ENCODE measurements around the gene SCGB2B2.
"Not testable (repeated sequence)": the region's sequence is repeated elsewhere in the genome, so short reads cannot be mapped to it uniquely, and the experiment has no call there.

The SCGB2B2 gene

GRCh38 chr19:34666958-34667265 is 10.0 kb downstream of the SCGB2B2 start:
- H3K79me2 ChIP-seq (ENCODE audit: insufficient read depth, low read length): no peaks in the 10 kb centered on the region
- no peak overlapping the region for H3K27ac ChIP-seq (ENCODE audit: low read depth, low read length)
- no peak overlapping the region for H3K4me3 ChIP-seq (ENCODE audit: insufficient read depth, low read length, poor library complexity, severe bottlenecking)
- H3K27me3 ChIP-seq (ENCODE audit: low read length): no peaks in the 10 kb centered on the region
- H3K36me3 ChIP-seq (ENCODE audit: low read length): no peaks in the 10 kb centered on the region
- H3K9ac ChIP-seq (ENCODE audit: low read length): no peak overlapping the region
- H3K9me3 ChIP-seq (ENCODE audit: insufficient read depth, low read length): no peaks in the 10 kb centered on the region
- H3K9me2 ChIP-seq (replicated peaks; ENCODE audit: insufficient read depth, low read length): no peaks in the 10 kb centered on the region
- H3K4me2 ChIP-seq (ENCODE audit: low read depth, low read length, poor library complexity, severe bottlenecking): no peak overlapping the region
- no peaks in the 10 kb centered on the region for H3F3A ChIP-seq (ENCODE audit: insufficient read depth)
- no peak overlapping the region for H2AFZ ChIP-seq (ENCODE audit: low read depth, low read length, severe bottlenecking)
- TF ChIP-seq, protein P1, sequence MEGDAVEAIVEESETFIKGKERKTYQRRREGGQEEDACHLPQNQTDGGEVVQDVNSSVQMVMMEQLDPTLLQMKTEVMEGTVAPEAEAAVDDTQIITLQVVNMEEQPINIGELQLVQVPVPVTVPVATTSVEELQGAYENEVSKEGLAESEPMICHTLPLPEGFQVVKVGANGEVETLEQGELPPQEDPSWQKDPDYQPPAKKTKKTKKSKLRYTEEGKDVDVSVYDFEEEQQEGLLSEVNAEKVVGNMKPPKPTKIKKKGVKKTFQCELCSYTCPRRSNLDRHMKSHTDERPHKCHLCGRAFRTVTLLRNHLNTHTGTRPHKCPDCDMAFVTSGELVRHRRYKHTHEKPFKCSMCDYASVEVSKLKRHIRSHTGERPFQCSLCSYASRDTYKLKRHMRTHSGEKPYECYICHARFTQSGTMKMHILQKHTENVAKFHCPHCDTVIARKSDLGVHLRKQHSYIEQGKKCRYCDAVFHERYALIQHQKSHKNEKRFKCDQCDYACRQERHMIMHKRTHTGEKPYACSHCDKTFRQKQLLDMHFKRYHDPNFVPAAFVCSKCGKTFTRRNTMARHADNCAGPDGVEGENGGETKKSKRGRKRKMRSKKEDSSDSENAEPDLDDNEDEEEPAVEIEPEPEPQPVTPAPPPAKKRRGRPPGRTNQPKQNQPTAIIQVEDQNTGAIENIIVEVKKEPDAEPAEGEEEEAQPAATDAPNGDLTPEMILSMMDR (IDR thresholded peaks at IDR 0.05; ENCODE audit: insufficient read depth, low read length, poor library complexity, severe bottlenecking): no peak
- no peak for TF ChIP-seq EZH2phosphoT487 (conservative IDR thresholded peaks at IDR 0.05; ENCODE audit: low read length)
- H4K20me1 ChIP-seq (ENCODE audit: low read depth, low read length): no peaks in the 10 kb centered on the region

DNA sequence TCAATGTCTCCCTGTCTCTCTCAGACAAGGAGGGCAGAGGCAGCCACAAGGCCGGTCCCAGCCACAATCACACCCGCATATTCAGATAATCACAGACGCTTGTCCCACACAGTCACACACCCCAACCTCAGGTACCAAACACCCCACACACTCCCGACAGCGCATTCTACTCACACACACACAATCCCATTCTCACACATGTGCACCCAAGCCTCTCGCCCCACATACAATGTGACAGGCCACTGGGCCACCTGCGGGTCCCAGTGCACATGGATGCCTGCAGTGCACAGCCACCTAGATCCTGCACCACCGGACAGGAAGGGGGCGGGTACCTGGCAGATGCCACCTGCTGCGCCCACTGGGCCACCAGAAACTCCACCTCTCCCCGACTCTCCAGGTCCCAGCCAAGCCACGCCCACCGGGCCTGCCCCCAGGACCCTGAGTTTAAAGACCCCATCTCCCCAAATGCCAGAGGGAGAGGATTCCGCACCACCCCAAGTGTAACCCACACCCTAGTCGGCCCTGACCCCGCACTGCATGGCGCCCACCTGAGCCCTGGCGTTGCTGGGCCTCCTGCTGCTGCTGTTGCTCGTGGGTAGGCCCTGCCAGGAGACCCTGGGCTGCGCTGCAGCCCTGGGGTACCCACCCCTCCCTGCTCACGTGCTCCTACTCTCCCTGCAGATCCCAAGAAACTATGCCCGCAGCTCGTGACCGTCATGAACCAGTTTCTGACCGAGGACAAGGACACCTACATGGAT is 10.6 kb downstream of the SCGB2B2 start:
- Histone ChIP-seq H3K79me2 (ENCODE audit: insufficient read depth, low read length) (no peaks in the 10 kb centered on the region), H3K27me3 (ENCODE audit: low read length) (no peaks in the 10 kb centered on the region), H3F3A (ENCODE audit: insufficient read depth) (no peaks in the 10 kb centered on the region), H3K4me2 (ENCODE audit: low read depth, low read length, poor library complexity, severe bottlenecking) (no peak overlapping the region), H3K36me3 (ENCODE audit: low read length) (no peaks in the 10 kb centered on the region), H3K4me3 (ENCODE audit: insufficient read depth, low read length, poor library complexity, severe bottlenecking) (no peak overlapping the region), H3K9me2 (replicated peaks; ENCODE audit: insufficient read depth, low read length) (no peaks in the 10 kb centered on the region), H3K27ac (ENCODE audit: low read depth, low read length) (no peak overlapping the region), H3K9me3 (ENCODE audit: insufficient read depth, low read length) (no peaks in the 10 kb centered on the region), H3K9ac (ENCODE audit: low read length) (no peak overlapping the region), H2AFZ (ENCODE audit: low read depth, low read length, severe bottlenecking) (no peak overlapping the region), H4K20me1 (ENCODE audit: low read depth, low read length) (no peaks in the 10 kb centered on the region)
- TF ChIP-seq, protein P1 (IDR thresholded peaks at IDR 0.05; ENCODE audit: insufficient read depth, low read length, poor library complexity, severe bottlenecking): no peak
- no peak for TF ChIP-seq EZH2phosphoT487 (conservative IDR thresholded peaks at IDR 0.05; ENCODE audit: low read length)

GRCh38 chr19:34665275-34665674 is 11.7 kb downstream of the SCGB2B2 start:
- H3K9ac ChIP-seq (ENCODE audit: low read length); H3K27me3 ChIP-seq (ENCODE audit: low read length); H3K4me3 ChIP-seq (ENCODE audit: insufficient read depth, low read length, poor library complexity, severe bottlenecking); H3K36me3 ChIP-seq (ENCODE audit: low read length); H2AFZ ChIP-seq (ENCODE audit: low read depth, low read length, severe bottlenecking); H3K9me3 ChIP-seq (ENCODE audit: insufficient read depth, low read length); H3F3A ChIP-seq (ENCODE audit: insufficient read depth); H3K4me2 ChIP-seq (ENCODE audit: low read depth, low read length, poor library complexity, severe bottlenecking); H3K79me2 ChIP-seq (ENCODE audit: insufficient read depth, low read length); H4K20me1 ChIP-seq (ENCODE audit: low read depth, low read length); H3K27ac ChIP-seq (ENCODE audit: low read depth, low read length); H3K9me2 ChIP-seq (replicated peaks; ENCODE audit: insufficient read depth, low read length): not testable (repeated sequence)

DNA sequence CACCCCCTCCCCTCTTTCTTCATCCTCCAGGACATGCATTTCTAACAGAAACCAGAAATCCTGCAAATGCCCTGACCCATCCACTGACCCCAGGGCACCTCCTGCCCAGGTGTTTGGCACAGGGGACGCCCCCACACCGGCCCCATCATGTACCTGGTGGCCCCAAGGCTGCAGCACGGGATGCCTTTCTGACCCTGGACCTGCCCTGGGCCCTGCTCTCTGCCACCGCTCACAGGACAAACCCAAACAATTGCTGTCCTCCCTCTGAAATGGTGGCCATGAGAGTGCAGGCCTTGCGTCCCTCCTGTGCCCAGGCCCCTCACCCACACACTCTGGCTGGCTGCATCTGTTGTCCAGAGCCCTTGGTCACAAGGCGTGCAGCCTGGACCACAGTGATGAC is 12.1 kb downstream of the SCGB2B2 start:
- no peaks in the 10 kb centered on the region for H3K9me2 ChIP-seq (replicated peaks; ENCODE audit: insufficient read depth, low read length)
- H3K4me3 ChIP-seq (ENCODE audit: insufficient read depth, low read length, poor library complexity, severe bottlenecking): no peak overlapping the region
- H3K9me3 ChIP-seq (ENCODE audit: insufficient read depth, low read length): no peaks in the 10 kb centered on the region
- no peaks in the 10 kb centered on the region for H3K36me3 ChIP-seq (ENCODE audit: low read length)
- no peak overlapping the region for H2AFZ ChIP-seq (ENCODE audit: low read depth, low read length, severe bottlenecking)
- no peak overlapping the region for H3K27ac ChIP-seq (ENCODE audit: low read depth, low read length)
- H3K27me3 ChIP-seq (ENCODE audit: low read length): no peaks in the 10 kb centered on the region
- H3K4me2 ChIP-seq (ENCODE audit: low read depth, low read length, poor library complexity, severe bottlenecking): no peak overlapping the region
- TF ChIP-seq, protein P1 (IDR thresholded peaks at IDR 0.05; ENCODE audit: insufficient read depth, low read length, poor library complexity, severe bottlenecking): no peak
- no peak for TF ChIP-seq EZH2phosphoT487 (conservative IDR thresholded peaks at IDR 0.05; ENCODE audit: low read length)
- no peaks in the 10 kb centered on the region for H4K20me1 ChIP-seq (ENCODE audit: low read depth, low read length)
- H3F3A ChIP-seq (ENCODE audit: insufficient read depth): no peaks in the 10 kb centered on the region
- no peaks in the 10 kb centered on the region for H3K79me2 ChIP-seq (ENCODE audit: insufficient read depth, low read length)
- H3K9ac ChIP-seq (ENCODE audit: low read length): no peak overlapping the region
